ENCODE measurements around the gene SPAG5.

GRCh38 chr17:28622186-28622585 is 23.4 kb upstream of the SPAG5 start:
- TF ChIP-seq CTCF (IDR thresholded peaks at IDR 0.05): no peak
- TF ChIP-seq POLR2A (IDR thresholded peaks at IDR 0.05): no peak
- no peak for TF ChIP-seq POLR2AphosphoS5 (IDR thresholded peaks at IDR 0.05)
- no peak for TF ChIP-seq EP300 (IDR thresholded peaks at IDR 0.05; ENCODE audit: low read depth)
